Measurements from ENCODE around the gene HGFAC. TPM values are rescaled to one million over a fixed set of nuclear protein-coding genes. Genes with fewer than 3 reads are reported as not detected.

Gene HGFAC
- total RNA-seq, 1 donor from 2014 or later: 1.2 TPM

GRCh38 chr4:3435686-3435956 is 6.1 kb upstream of the HGFAC start:
- no peak overlapping the region for H3K27ac ChIP-seq
- DNase-seq: no peak
- H3K27me3 ChIP-seq: no peaks in the 10 kb centered on the region
- TF ChIP-seq CTCF (IDR thresholded peaks at IDR 0.05): no peak
- ATAC-seq: no peak
- H3K9me3 ChIP-seq: no peaks in the 10 kb centered on the region
- H3K4me3 ChIP-seq: no peak overlapping the region
- intact Hi-C loops (cut with DNase I): loop anchor here (10.0 kb wide), 1 partner anchor 241 kb away; no protein-coding TSS in a partner anchor
- H3K4me1 ChIP-seq: no peaks in the 10 kb centered on the region
- peaks cover 6% of the 10 kb centered on the region for H3K36me3 ChIP-seq

- no peak overlapping the region for H3K27ac ChIP-seq
- H3K4me1 ChIP-seq: no peaks in the 10 kb centered on the region
- ATAC-seq (no peak), DNase-seq (no peak)
- no peak for TF ChIP-seq CTCF (IDR thresholded peaks at IDR 0.05)
- H3K4me3 ChIP-seq: no peak overlapping the region
- H3K9me3 ChIP-seq: no peaks in the 10 kb centered on the region
- no peaks in the 10 kb centered on the region for H3K27me3 ChIP-seq
- intact Hi-C loops (cut with DNase I): loop anchor here (10.0 kb wide), 1 partner anchor 241 kb away; no protein-coding TSS in a partner anchor
- peaks cover 6% of the 10 kb centered on the region for H3K36me3 ChIP-seq
Measured at GRCh38 chr4:3436048-3436797, 5.5 kb upstream of the HGFAC start.

GRCh38 chr4:3436798-3437581 is 4.8 kb upstream of the HGFAC start:
- Histone ChIP-seq H3K36me3 (peaks cover under 1% of the 10 kb centered on the region), H3K27ac (no peak overlapping the region), H3K27me3 (no peaks in the 10 kb centered on the region), H3K4me1 (no peaks in the 10 kb centered on the region), H3K9me3 (no peaks in the 10 kb centered on the region), H3K4me3 (no peak overlapping the region)
- no peak for TF ChIP-seq CTCF (IDR thresholded peaks at IDR 0.05)
- DNase-seq (peak; percentile 79), ATAC-seq (peak; percentile 75)
- intact Hi-C loops (cut with DNase I): loop anchor here (10.0 kb wide), 1 partner anchor 242 kb away; no protein-coding TSS in a partner anchor

DNA sequence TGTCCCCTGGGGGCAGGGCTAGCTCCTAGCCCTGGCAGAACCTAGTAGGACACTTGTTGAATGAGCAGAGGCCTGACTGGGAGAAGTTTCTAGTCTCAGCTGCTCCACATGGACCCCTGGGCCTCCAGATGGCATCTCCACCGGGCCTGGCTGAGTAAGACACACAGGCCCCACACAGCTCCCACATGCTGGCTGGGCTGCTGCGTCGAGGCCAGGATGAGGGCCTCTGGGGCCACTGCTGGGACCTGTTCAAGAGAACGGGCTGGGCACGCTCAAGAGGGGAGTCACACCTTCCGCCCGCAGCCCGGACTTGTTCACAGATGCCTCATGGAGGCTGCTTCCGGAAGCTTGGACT is 4.2 kb upstream of the HGFAC start:
- intact Hi-C loops (cut with DNase I): loop anchor here (10.0 kb wide), 1 partner anchor 243 kb away; no protein-coding TSS in a partner anchor
- no peak for TF ChIP-seq CTCF (IDR thresholded peaks at IDR 0.05)
- Histone ChIP-seq H3K9me3 (no peaks in the 10 kb centered on the region), H3K4me3 (no peak overlapping the region), H3K36me3 (no peaks in the 10 kb centered on the region), H3K27me3 (no peaks in the 10 kb centered on the region), H3K27ac (no peak overlapping the region), H3K4me1 (no peaks in the 10 kb centered on the region)
- no peak for ATAC-seq
- DNase-seq: no peak

GRCh38 chr4:3437998-3438846 is 3.5 kb upstream of the HGFAC start:
- DNase-seq (no peak), ATAC-seq (no peak)
- Histone ChIP-seq H3K36me3 (no peaks in the 10 kb centered on the region), H3K4me1 (peaks cover 2% of the 10 kb centered on the region), H3K9me3 (no peaks in the 10 kb centered on the region), H3K4me3 (no peak overlapping the region), H3K27ac (no peak overlapping the region), H3K27me3 (no peaks in the 10 kb centered on the region)
- intact Hi-C loops (cut with DNase I): loop anchor here (10.0 kb wide), 1 partner anchor 243 kb away; no protein-coding TSS in a partner anchor
- no peak for TF ChIP-seq CTCF (IDR thresholded peaks at IDR 0.05)
